A673 (cell line): Measurements from ENCODE around the gene ADM5. TPM values are rescaled to one million over a fixed set of nuclear protein-coding genes. Genes with fewer than 3 reads are reported as not detected.

Experiments used
- Bru-seq: library from RNA; stranded (reverse); fragments of 400-500 nt; gene quantifications from one replicate; lab custom pipeline; 2021; lab: Mats Ljungman, UMichigan
- BruChase-seq, 2 experiments: library from RNA; stranded (reverse); fragments of 400-500 nt; gene quantifications; one replicate each; lab custom pipeline; 2021; lab: Mats Ljungman, UMichigan
- BruUV-seq: library from RNA; stranded (reverse); fragments of 400-500 nt; replicated peaks from 2 replicates; lab custom pipeline; 2021; lab: Mats Ljungman, UMichigan
- CTCF ChIA-PET: fragments of 300-600 bp; sonication (Branson Sonifier 250); formaldehyde crosslinking; loops from one replicate; lab custom pipeline; 2022; ENCODE audit warnings: antibody characterized with exemption; lab: Charles Lee
- POLR2A ChIA-PET: fragments of 300-600 bp; sonication (Branson Sonifier 250); formaldehyde crosslinking; loops from one replicate; lab custom pipeline; 2022; ENCODE audit warnings: antibody characterized with exemption; ENCODE audit not compliant: low non-redundant PET; lab: Charles Lee
- DNase-seq: peaks from one replicate; pipeline ENCODE4 v3.0.0-alpha.2; 2015; ENCODE audit warnings: low spot score
- H3K27ac ChIP-seq: fragments of 200-600 bp; sonication (generic); 2 replicates; pipeline ENCODE4 v1.5.1; 2016; ENCODE audit warnings: mixed run types, low read depth, mild to moderate bottlenecking, mixed read lengths, antibody characterized with exemption, low read length; ENCODE audit not compliant: poor library complexity, severe bottlenecking
- H3K27me3 ChIP-seq: fragments of 200-600 bp; sonication (generic); replicated peaks from 2 replicates; pipeline ENCODE4 v1.6.1; 2017; ENCODE audit warnings: mixed run types, low read depth, mild to moderate bottlenecking, mixed read lengths, antibody characterized with exemption, low read length; ENCODE audit not compliant: insufficient read depth, poor library complexity
- H3K36me3 ChIP-seq: fragments of 200-600 bp; sonication (generic); 2 replicates; pipeline ENCODE4 v1.6.1; 2016; ENCODE audit warnings: mixed run types, mild to moderate bottlenecking, mixed read lengths, antibody characterized with exemption, low read length; ENCODE audit not compliant: insufficient read depth, poor library complexity, severe bottlenecking
- H3K4me1 ChIP-seq: fragments of 200-600 bp; sonication (generic); 2 replicates; pipeline ENCODE4 v1.6.1; 2017; ENCODE audit warnings: mixed run types, mild to moderate bottlenecking, mixed read lengths, antibody characterized with exemption, low read length; ENCODE audit not compliant: insufficient read depth, poor library complexity, severe bottlenecking
- H3K4me3 ChIP-seq: fragments of 200-600 bp; sonication (generic); 2 replicates; pipeline ENCODE4 v1.5.1; 2016; ENCODE audit warnings: low read depth, mixed run types, mild to moderate bottlenecking, mixed read lengths, low read length; ENCODE audit not compliant: poor library complexity, severe bottlenecking
- H3K9me3 ChIP-seq: fragments of 200-600 bp; sonication (generic); 2 replicates; pipeline ENCODE4 v1.6.1; 2016; ENCODE audit warnings: mixed run types, low read depth, mild to moderate bottlenecking, mixed read lengths, antibody characterized with exemption, low read length; ENCODE audit not compliant: poor library complexity, severe bottlenecking
- EZH2 ChIP-seq: fragments of 200-600 bp; sonication (generic); IDR thresholded peaks from 2 replicates; pipeline ENCODE4 v1.6.1; 2017; ENCODE audit warnings: borderline replicate concordance, low read depth, mild to moderate bottlenecking, mixed read lengths, antibody characterized with exemption, low read length; ENCODE audit not compliant: poor library complexity, severe bottlenecking
- intact Hi-C: fragments of 100-400 bp; cut with micrococcal nuclease; formaldehyde crosslinking; loops from one replicate; pipeline ENCODE4 v1.10.0; 2022; ENCODE audit not compliant: unreplicated experiment
- long read RNA-seq: library from polyadenylated mRNA; stranded (forward); transcript quantifications from one replicate; pipeline ENCODE4 v2.0.0, GENCODE V29; 2022
- total RNA-seq: library from RNA; stranded (reverse); gene quantifications from 2 replicates; pipeline ENCODE4 v1.2.3, GENCODE V29; 2021
- TF ChIP-seq, protein P1 (sequence below): fragments of 300-800, 200-600 bp; sonication (generic); conservative IDR thresholded peaks from 2 replicates; pipeline ENCODE4 v1.5.1; 2017; ENCODE audit warnings: low read depth, mild to moderate bottlenecking, antibody characterized with exemption, low read length, moderate library complexity, mixed read lengths

The ADM5 gene, protein sequence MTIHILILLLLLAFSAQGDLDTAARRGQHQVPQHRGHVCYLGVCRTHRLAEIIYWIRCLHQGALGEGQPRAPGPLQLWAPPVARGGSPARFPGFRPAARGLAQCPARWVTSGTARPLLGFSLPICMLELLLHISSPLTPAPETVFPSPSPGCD
- 4.3 TPM in 2 replicates for total RNA-seq
- Bru-seq, nascent RNA = percentile 49 among the genes with signal in this experiment
- BruChase-seq, experiment 1, labeled RNA remaining after a 2-hour chase = percentile 69 among the genes with signal in this experiment
- BruChase-seq, experiment 2, labeled RNA remaining after a 6-hour chase = percentile 75 among the genes with signal in this experiment
- long read RNA-seq = 0 reads

DNA sequence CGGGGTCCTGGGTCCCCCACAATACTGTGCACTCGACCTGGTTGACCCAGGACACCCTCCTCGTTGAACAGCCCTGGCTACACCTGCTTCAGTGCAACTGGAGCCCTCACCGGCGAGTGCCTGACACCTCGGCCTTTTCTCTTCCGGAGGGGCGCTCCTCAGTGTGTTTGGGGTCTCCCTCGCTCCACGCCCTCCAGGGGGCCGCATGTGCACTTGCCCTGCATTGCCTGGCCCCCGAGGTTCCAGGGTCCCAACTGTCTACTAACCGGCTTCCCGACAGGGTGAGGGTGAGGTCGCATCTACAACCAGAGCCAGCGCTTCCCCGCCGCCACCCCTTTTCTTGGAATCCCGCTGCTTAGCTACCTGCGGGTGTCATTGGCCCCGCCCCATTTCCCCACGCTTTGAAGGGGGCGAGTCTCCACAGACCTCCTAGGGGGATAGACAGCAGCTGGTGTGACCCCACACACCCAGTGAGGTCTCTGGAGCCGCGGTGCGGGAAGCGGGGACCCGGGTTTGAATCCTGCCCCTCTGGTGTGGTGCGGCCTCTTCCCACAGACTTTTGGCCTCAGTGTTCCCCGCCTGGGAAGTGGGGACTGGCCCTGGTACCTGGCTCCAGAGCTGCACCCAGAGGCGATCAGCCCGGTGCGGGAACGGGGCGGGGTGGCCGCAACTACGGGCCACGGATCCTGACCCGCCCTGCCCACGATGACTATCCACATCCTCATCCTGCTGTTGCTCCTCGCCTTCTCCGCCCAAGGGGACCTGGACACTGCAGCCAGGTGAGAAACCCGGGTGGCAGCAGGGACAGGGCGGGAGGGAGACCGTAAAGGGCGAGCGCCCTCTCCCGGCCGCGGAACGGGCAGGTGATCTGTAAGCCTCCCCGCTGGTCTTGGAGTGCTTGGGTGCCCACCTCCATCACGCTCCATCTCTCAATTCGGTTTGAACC lies at the start of gene ADM5:
Gene ADM5 (plus strand): TSS at position 462 of the 946 bp plus-strand sequence. CDS start 244 bp downstream, at position 706.
- peaks cover 26% of the 10 kb centered on the region for H3K36me3 ChIP-seq
- TF ChIP-seq, protein P1, sequence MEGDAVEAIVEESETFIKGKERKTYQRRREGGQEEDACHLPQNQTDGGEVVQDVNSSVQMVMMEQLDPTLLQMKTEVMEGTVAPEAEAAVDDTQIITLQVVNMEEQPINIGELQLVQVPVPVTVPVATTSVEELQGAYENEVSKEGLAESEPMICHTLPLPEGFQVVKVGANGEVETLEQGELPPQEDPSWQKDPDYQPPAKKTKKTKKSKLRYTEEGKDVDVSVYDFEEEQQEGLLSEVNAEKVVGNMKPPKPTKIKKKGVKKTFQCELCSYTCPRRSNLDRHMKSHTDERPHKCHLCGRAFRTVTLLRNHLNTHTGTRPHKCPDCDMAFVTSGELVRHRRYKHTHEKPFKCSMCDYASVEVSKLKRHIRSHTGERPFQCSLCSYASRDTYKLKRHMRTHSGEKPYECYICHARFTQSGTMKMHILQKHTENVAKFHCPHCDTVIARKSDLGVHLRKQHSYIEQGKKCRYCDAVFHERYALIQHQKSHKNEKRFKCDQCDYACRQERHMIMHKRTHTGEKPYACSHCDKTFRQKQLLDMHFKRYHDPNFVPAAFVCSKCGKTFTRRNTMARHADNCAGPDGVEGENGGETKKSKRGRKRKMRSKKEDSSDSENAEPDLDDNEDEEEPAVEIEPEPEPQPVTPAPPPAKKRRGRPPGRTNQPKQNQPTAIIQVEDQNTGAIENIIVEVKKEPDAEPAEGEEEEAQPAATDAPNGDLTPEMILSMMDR = peak; percentile 79
- TF ChIP-seq EZH2 = no peak
- no peaks in the 10 kb centered on the region for H3K9me3 ChIP-seq
- peak within 1 kb of the TSS; percentile 47 for H3K27ac ChIP-seq
- peak; percentile 52 for DNase-seq
- H3K4me1 ChIP-seq = peaks cover 44% of the 10 kb centered on the region
- no TSS peak for BruUV-seq
- H3K4me3 ChIP-seq = peak within 1 kb of the TSS; percentile 49
- H3K27me3 ChIP-seq = no peaks in the 10 kb centered on the region
- POLR2A ChIA-PET = interaction anchor here (0.6 kb wide), 1 partner anchor 9 kb away, joined by 9 read pairs; no protein-coding TSS in a partner anchor
- CTCF ChIA-PET = interaction anchor here (0.6 to 1.5 kb wide), 5 partner anchors 8 to 447 kb away, joined by 3 to 5 read pairs (median 3); no protein-coding TSS in a partner anchor
- intact Hi-C loops = no loop called here

DNA sequence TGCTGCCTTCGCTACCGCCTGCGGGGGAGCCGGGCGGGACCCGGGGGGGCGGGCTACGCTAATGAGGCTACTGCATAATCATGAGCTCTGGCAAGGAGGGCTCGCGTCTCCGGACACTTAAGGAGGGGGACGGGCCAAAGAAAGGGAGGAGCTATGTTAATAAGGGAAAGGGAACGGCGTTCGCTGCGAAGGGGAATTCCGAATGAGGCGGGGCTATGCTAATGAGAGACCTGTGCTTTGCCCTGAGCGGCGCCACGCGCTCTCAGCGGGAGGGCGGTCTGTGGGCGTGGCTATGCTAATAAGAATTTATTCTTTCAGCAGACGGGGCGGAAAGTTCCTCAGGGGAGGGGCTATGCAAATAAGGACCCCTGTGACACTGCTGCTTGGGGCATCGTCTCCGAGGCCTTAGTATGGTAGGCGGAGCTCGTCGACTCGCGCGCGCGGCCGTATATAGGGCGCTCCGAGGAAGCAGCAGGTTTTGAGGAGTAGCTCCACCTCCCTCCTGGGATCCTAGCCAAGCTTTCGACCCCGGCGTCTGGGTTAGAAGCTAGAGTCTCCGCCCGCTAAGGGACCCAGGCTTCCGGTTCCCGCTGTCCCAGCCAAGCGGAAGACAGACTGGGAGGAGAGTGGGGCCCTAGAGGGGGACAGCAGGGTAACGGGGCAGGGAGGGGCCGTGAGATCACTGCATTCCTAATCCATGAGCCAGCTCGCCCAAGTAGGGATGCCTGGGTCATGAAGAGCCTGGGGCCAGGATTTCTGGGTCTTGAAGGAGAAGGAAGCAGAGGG lies 49.1 kb upstream of the ADM5 start, which contains the start of gene RRAS:
Gene RRAS (minus strand): TSS at position 31 of the 786 bp plus-strand sequence. CDS start 45 bp downstream, outside the sequence.
- intact Hi-C loops = loop anchor here (2.0 kb wide), 1 partner anchor 48 kb away; no protein-coding TSS in a partner anchor
- Histone ChIP-seq H3K4me1 (peaks cover 40% of the 10 kb centered on the region), H3K4me3 (peak within 1 kb of the TSS; percentile 59), H3K27ac (peak within 1 kb of the TSS; percentile 98), H3K27me3 (no peaks in the 10 kb centered on the region), H3K9me3 (no peaks in the 10 kb centered on the region), H3K36me3 (peaks cover 7% of the 10 kb centered on the region)
- ChIA-PET POLR2A (interaction anchor here (0.5 to 1.0 kb wide), 8 partner anchors 9 to 1099 kb away, joined by 3 to 11 read pairs (median 6); partner anchors contain the start of genes ATF5, NOSIP and NUP62), CTCF (interaction anchor here (0.5 to 0.6 kb wide), 3 partner anchors 196 to 672 kb away, joined by 3 to 17 read pairs (median 9); no protein-coding TSS in a partner anchor)
- peak; percentile 100 for DNase-seq
- no TSS peak for BruUV-seq
- no peak for TF ChIP-seq EZH2
- TF ChIP-seq, protein P1 = no peak
